Body of pancreas (tissue), 4 donors: Measurements from ENCODE around the gene METTL25B. TPM values are rescaled to one million over a fixed set of nuclear protein-coding genes. Genes with fewer than 3 reads are reported as not detected.

Experiments used
- ATAC-seq: fragments of 150-250 bp; one replicate; pipeline ENCODE4 v1.9.1; 2016
- DNase-seq, 4 donors: peaks; one replicate each; pipeline ENCODE4 v3.0.0-alpha.2; 2019
- H3K27ac ChIP-seq, 4 donors: fragments of 200-600 bp; sonication (generic); 1 replicate in 3 of 4; 2 replicates in 1 of 4; pipeline versions ENCODE4 v1.5.1 to v1.6.1; 2016 to 2019; ENCODE audit warnings: mild to moderate bottlenecking in 1 of 4, mixed read lengths in 1 of 4, moderate library complexity in 1 of 4
- H3K27me3 ChIP-seq, 2 donors: fragments of 200-600 bp; sonication (generic); one replicate each; pipeline ENCODE4 v1.6.0; 2016; ENCODE audit warnings: mild to moderate bottlenecking in 1 of 2
- H3K36me3 ChIP-seq, 2 donors: fragments of 200-600 bp; sonication (generic); replicated peaks in 1 of 2; 2 replicates each; pipeline ENCODE4 v1.5.1; 2016; ENCODE audit warnings: low read depth in 2 of 2; ENCODE audit not compliant: insufficient read depth in 1 of 2
- H3K4me1 ChIP-seq: fragments of 200-600 bp; sonication (generic); one replicate; pipeline ENCODE4 v1.6.0; 2016
- H3K4me3 ChIP-seq, 2 donors: fragments of 200-600 bp; sonication (generic); 1 replicate in 1 of 2; 2 replicates in 1 of 2; pipeline ENCODE4 v1.5.1; 2016 to 2019
- H3K9me3 ChIP-seq, 3 donors: fragments of 200-600 bp; sonication (generic); 1 replicate in 2 of 3; 2 replicates in 1 of 3; pipeline ENCODE4 v1.5.1; 2016
- POLR2A ChIP-seq, 3 donors: fragments of 450-650 bp; IDR thresholded peaks; one replicate each; pipeline ENCODE4 v1.6.1; 2016; ENCODE audit warnings: antibody characterized with exemption in 3 of 3, mild to moderate bottlenecking in 2 of 3
- WGBS, 2 donors: methylation state at CpG; one replicate each; pipeline ENCODE4 v1.1.5; 2017; 5-methylcytosine and 5-hydroxymethylcytosine counted together
- intact Hi-C: fragments of 100-400 bp; cut with DNase I; formaldehyde crosslinking; loops from one replicate; pipeline ENCODE4 v1.15.1; 2023
- total RNA-seq, 2 donors: library from RNA; depleted of rRNA; stranded (reverse); fragments of >200 nt; gene quantifications; one replicate each; pipeline ENCODE4 v1.1.0, GENCODE V29; 2016
- TF ChIP-seq, protein P1 (sequence below), 7 experiments: fragments of 450-650 bp in 4 of 7; fragments of 200-600 bp in 3 of 7; sonication (generic) in 3 of 7; IDR thresholded peaks; one replicate each; pipeline ENCODE4 v1.5.1; 2016 to 2019; ENCODE audit warnings: antibody characterized with exemption in 7 of 7

Gene METTL25B
- total RNA-seq, 2 donors from 2014 or later: 14.5 to 68.2 TPM

DNA sequence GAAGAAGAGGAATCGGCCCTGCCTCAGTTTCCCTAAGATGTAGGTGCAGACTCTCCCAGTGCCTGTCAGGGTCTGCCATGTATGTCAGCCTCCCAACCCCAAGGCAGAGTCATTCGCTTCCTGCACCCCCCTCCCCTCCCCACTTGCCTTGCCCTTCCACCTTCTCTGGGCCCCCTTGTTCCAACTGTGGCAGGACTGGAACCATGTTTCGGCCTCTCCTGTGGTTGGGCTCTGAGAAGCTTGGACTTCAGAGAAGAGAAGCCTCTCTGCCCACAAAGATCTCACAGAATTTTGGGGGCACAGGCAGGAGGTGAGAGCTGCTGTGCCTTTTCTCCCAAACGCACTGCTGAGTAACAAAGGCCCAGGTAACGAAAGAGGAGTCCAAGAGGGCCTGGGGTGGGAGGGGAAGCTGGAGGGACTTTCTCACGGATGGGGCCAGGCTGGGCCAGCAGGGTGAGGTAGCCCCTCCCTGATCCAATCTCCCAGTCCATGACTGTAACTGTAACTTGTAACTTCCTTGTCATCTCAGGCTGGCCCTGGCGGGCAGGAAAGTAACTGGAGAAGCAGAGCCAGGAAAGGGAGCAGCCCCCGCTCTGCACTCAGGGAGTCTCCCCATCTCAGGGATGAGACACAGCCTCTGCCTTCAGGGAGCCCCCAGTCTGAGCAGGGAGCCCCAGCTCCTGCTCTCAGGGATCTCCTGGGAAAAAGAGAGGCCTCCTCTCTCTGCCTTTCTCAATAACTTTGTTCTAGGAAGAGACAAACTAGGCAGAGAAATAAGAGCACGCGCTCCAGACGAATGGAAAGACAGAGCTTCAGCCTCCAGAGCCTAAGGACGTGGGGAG is 34.2 kb upstream of the METTL25B start:
- WGBS, 2 donors: 75 to 85% methylated on average over 9 to 12 of the region's 12 CpGs
- H3K27ac ChIP-seq: no peak overlapping the region
- H3K4me1 ChIP-seq: peaks cover 30% of the 10 kb centered on the region
- no peaks in the 10 kb centered on the region for H3K27me3 ChIP-seq
- DNase-seq (peak in 1 of 4 donors; percentile 24), ATAC-seq (no peak)
- H3K9me3 ChIP-seq: no peaks in the 10 kb centered on the region
- H3K36me3 ChIP-seq: no peaks in the 10 kb centered on the region
- TF ChIP-seq POLR2A (IDR thresholded peaks at IDR 0.05): no peak
- TF ChIP-seq, protein P1, sequence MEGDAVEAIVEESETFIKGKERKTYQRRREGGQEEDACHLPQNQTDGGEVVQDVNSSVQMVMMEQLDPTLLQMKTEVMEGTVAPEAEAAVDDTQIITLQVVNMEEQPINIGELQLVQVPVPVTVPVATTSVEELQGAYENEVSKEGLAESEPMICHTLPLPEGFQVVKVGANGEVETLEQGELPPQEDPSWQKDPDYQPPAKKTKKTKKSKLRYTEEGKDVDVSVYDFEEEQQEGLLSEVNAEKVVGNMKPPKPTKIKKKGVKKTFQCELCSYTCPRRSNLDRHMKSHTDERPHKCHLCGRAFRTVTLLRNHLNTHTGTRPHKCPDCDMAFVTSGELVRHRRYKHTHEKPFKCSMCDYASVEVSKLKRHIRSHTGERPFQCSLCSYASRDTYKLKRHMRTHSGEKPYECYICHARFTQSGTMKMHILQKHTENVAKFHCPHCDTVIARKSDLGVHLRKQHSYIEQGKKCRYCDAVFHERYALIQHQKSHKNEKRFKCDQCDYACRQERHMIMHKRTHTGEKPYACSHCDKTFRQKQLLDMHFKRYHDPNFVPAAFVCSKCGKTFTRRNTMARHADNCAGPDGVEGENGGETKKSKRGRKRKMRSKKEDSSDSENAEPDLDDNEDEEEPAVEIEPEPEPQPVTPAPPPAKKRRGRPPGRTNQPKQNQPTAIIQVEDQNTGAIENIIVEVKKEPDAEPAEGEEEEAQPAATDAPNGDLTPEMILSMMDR (IDR thresholded peaks at IDR 0.05): no peak
- intact Hi-C loops: loop anchor here (10.0 kb wide), 1 partner anchor 191 kb away; no protein-coding TSS in a partner anchor
- H3K4me3 ChIP-seq: no peak overlapping the region

DNA sequence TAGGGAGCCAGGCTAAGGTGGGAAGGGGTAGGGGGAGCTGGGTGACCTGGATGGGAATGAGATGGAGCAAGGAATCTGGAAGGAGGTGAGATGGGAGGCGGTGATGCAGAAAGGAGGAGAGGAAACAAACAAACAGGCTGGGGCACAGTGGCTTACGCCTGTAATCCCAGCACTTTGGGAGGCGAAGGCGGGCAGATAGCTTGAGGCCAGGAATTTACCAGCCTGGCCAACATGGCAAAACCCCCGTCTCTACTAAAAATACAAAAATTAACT is 33.6 kb upstream of the METTL25B start:
- Histone ChIP-seq H3K4me1 (peaks cover 25% of the 10 kb centered on the region), H3K9me3 (no peaks in the 10 kb centered on the region), H3K27ac (no peak overlapping the region), H3K4me3 (no peak overlapping the region), H3K36me3 (no peaks in the 10 kb centered on the region), H3K27me3 (no peaks in the 10 kb centered on the region)
- DNase-seq: no peak
- WGBS, 2 donors: 89 to 95% methylated on average over 5 of the region's 5 CpGs
- TF ChIP-seq, protein P1 (IDR thresholded peaks at IDR 0.05): no peak
- no peak for TF ChIP-seq POLR2A (IDR thresholded peaks at IDR 0.05)
- ATAC-seq: no peak
- intact Hi-C loops: loop anchor here (10.0 kb wide), 1 partner anchor 190 kb away; no protein-coding TSS in a partner anchor

DNA sequence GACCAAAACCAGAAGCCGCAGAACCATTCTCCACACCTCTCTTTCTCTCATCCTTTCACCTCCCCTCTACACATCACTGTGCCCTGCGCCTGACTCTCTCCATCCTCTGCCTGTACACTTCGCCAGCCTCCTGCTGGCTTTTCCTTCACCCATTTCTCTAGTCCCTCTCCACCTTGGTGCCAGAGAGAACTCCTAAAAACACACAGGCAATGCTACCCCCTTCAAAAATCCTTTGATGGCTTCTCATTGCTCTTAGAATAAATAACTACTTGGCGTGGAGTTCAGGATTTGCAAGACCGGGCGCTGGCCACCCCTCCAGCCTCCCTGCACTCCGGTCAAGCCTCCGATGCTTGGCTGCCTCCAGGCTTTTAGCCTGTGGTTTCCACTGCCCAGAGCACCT is 31.5 kb upstream of the METTL25B start:
- H3K36me3 ChIP-seq: no peaks in the 10 kb centered on the region
- 86 to 87% methylated on average over 8 of the region's 8 CpGs for WGBS, 2 donors
- peaks cover 18% of the 10 kb centered on the region for H3K4me1 ChIP-seq
- no peak for ATAC-seq
- H3K4me3 ChIP-seq: no peak overlapping the region
- no peak for DNase-seq
- no peak for TF ChIP-seq POLR2A (IDR thresholded peaks at IDR 0.05)
- TF ChIP-seq, protein P1 (IDR thresholded peaks at IDR 0.05): no peak
- intact Hi-C loops: loop anchor here (10.0 kb wide), 1 partner anchor 188 kb away; no protein-coding TSS in a partner anchor
- H3K27ac ChIP-seq: no peak overlapping the region
- H3K27me3 ChIP-seq: no peaks in the 10 kb centered on the region
- no peaks in the 10 kb centered on the region for H3K9me3 ChIP-seq

DNA sequence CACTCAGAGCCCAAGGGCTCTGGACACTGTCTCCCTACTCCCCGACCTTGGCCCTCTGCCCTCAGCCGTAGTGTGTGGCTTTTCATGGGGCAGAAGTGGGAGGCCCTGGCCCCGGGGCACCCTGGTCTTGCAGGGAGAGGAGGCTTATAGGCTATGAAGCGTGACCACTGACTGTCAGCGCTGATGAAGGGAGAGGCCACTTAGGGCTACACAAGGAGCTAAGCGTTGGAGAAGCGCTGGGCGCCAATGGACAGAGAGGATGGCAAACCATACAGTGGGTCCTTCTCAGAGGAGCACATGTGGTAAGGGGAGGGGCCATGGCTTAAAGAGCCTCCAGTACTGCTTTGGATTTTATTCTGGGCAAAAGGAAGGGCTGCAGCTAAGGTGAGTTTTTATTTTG is 30.8 kb upstream of the METTL25B start:
- Histone ChIP-seq H3K27ac (no peak overlapping the region), H3K27me3 (no peaks in the 10 kb centered on the region), H3K9me3 (no peaks in the 10 kb centered on the region), H3K36me3 (no peaks in the 10 kb centered on the region), H3K4me3 (no peak overlapping the region), H3K4me1 (peaks cover 11% of the 10 kb centered on the region)
- ATAC-seq (no peak), DNase-seq (no peak)
- intact Hi-C loops: loop anchor here (10.0 kb wide), 1 partner anchor 187 kb away; no protein-coding TSS in a partner anchor
- no peak for TF ChIP-seq POLR2A (IDR thresholded peaks at IDR 0.05)
- TF ChIP-seq, protein P1 (IDR thresholded peaks at IDR 0.05): no peak
- 72% methylated on average over 8 of the region's 8 CpGs for WGBS, 2 donors
